Stimulated activated CD8-positive, alpha-beta memory T cell treated with anti-CD3 and anti-CD28 coated beads, Interleukin-4, amount 100 ng/mL, for 48 hours (primary cell): ENCODE data around the gene ST7L.
"Not testable (repeated sequence)": the region's sequence is repeated elsewhere in the genome, so short reads cannot be mapped to it uniquely, and the experiment has no call there.

Source experiments
- DNase-seq: peaks from one replicate; pipeline ENCODE4 v3.0.0-alpha.2; 2020

The ST7L gene, protein sequence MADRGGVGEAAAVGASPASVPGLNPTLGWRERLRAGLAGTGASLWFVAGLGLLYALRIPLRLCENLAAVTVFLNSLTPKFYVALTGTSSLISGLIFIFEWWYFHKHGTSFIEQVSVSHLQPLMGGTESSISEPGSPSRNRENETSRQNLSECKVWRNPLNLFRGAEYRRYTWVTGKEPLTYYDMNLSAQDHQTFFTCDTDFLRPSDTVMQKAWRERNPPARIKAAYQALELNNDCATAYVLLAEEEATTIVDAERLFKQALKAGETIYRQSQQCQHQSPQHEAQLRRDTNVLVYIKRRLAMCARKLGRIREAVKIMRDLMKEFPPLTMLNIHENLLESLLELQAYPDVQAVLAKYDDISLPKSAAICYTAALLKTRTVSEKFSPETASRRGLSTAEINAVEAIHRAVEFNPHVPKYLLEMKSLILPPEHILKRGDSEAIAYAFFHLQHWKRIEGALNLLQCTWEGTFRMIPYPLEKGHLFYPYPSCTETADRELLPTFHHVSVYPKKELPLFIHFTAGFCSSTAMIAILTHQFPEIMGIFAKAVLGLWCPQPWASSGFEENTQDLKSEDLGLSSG

DNA sequence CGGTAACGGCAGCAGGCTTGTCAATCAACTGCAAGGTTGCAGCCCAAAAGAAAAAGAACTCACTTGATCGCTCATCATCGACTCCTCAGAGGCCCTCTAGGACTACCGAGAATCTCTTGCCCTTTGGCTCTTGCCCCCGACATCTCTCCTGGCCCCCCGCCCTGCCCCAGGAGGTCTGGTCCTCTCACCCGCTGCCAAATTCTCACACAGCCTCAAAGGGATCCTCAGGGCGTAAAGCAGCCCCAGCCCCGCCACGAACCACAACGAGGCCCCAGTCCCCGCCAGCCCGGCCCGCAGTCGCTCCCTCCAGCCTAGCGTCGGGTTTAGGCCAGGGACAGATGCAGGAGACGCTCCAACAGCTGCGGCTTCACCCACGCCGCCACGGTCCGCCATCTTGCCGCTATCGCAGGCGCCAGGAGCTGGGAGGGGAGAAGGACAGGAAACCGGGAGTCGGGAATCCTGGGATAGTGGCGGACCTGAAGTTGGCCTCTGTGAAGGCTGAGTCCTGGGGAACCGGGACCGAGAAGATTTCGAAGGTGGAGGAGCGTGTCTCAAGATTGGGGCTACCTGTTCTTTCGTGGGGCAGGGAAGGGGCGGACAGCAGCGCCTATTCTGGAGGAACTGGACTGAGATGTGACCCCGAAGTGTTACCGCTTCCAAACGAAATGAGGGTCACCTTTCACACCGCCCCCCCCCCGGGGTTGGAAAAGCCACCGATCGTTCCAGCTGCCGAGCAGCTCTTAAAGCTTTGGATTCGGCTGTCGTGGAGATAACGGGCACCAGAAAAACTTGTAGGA lies at the start of gene ST7L:
ST7L (minus strand) TSS at position 421 of the 797 bp plus-strand sequence; CDS start at position 393, 28 bp downstream.
- DNase-seq: peak; percentile 73

DNA sequence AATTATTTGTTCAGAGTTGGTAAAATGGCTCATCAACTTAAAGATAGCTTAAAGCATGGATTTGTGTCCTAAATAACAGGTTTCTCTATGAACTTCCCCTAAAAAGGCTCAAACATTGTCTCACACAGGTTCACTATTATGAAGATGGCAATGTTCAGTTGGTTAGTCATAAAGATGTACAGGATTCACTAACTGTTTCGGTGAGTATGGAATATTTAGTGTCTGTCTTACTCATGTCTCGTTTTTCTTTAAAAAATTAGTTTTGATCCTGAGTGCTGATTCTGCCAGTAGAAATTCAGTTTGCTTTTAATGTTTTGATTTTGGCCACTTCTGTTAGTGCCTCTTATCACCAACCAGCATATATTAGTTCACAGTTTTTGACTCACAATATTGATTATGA lies 48.0 kb upstream of the ST7L start:
- DNase-seq: no peak

DNA sequence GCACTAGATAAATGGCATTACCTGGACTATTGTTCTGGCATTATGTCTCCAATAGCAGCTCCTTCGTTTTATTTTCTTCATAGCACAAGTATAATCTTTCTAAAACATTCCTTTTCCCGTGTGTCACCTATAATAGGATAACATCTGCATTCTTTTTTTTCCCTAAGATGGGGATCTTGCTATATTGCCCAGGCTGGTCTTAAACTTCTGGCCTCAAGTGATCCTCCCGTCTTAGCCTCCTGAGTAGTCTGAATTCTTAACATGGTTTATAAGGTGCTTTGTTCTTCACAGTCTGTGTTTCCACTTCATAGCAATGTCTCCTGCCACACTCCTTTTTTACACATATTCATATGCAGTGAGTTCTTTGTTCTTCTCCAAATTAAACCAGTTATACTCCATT lies 46.9 kb upstream of the ST7L start:
- DNase-seq: no peak

DNA sequence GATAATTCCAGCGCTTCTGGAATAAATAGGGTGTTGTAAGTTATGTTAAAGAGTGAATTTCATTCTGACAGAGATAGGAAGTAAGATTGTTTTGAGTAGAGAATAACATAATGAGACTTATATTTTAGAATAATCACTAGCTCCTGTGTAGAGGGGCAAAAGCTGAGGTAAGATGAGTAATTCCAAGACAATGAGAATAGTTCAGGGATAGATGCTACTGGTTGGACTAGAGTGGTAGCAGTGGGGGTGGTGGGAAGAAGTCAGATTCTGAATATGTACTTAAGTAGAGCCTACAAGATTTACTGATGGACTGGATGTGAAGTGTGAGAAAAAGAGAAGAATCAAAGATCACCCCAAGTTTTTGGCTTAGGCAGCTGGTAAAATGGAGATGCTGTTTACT lies 32.3 kb upstream of the ST7L start:
- no peak for DNase-seq

DNA sequence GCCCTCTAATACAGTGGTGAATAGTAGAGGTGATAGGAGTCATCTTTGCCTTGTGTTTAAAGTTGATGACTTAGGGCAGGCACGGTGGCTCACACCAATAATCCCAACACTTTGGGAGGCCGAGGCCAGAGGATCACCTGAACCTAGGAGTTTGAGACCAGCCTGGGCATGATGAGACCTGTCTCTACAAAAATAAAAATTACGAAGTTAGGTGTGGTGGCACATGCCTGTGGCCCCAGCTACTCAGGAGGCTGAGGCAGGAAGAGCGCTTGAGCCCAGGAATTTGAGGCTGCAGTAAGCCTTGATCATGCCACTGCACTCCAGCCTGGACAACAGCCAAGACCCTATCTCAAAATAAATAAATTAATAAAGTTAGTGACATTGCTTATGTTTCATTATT lies 27.3 kb upstream of the ST7L start:
- no peak for DNase-seq

DNA sequence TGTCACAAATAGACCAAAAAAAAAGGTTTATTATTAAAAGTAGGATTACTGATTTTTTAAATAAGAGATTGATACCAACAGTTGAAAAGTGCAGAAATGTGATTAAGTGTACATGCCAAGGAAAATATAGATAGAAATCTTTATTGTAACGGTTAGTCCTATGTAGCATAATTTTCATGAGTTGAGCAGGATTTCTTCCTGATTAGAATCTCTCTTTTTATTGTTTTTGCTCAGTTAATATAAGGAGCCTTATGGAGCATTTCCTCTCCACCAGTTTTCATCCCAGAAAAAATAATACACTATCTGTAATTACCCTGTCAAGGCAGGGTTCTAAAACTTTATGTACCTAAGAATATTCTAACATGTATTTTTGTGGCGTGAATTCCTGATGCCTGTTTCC lies 24.1 kb upstream of the ST7L start:
- DNase-seq: no peak

DNA sequence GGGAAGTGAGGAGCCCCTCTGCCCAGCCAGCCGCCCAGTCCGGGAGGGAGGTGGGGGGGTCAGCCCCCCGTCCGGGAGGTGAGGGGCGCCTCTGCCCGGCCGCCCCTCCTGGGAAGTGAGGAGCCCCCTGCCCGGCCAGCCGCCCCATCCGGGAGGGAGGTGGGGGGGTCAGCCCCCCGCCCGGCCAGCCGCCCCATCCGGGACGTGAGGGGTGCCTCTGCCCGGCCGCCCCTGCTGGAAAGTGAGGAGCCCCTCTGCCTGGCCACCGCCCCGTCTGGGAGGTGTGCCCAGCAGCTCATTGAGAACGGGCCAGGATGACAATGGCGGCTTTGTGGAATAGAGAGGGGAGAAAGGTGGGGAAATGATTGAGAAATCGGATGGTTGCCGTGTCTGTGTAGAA lies 21.5 kb upstream of the ST7L start:
- DNase-seq: not testable (repeated sequence)

DNA sequence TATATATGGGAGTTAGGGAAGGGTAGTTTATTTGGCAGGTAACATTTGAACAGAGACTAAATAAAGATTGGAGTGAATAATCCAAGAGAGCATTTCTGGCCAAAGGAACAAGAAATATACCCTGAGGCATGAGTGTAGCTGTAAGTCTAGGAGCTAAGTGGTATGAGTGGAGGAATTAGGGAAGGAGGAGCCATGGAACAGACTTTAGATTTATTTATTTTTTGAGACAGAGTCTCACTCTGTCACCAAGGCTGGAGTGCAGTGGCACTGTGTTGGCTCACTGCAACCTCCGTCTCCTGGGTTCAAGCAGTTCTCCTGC lies 19.1 kb upstream of the ST7L start:
- DNase-seq: no peak

DNA sequence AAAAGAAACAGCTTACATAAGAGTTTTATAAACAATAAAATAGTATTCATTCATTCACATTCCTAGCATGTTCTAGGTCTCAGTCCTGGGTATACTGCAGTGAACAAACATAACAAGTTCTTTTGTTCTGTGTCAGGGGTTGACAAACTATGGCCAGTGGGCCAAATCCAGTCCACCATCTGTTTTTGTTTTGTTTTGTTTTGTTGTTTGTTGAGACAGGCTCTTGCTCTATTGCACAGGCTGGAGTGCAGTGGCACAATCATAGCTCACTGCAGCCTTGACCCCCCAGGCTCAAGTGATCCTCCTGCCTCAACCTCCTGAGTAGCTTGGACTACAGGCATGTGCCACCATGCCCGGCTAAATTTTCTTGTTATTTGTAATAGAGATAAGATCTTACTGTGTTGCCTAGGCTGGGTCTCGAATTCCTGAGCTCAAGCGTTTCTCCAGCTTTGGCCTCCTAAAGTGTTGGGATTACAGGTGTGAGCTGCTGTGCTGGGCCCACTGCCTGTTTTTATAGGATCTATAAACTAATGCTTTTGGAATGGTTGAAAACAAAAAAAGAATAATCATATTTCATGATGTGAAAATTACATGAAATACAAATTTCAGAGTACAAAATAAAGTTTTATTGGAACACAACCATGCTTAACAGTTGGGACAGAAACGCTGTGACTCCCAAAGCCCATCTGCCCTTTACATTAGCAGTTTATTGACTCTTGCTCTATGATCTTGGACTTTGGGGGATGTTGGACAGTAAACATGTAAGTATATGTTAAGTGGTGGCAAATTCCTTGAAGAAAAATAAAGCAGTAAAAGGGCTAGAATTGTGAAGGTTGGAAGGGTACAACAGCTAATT lies 18.5 kb upstream of the ST7L start:
- no peak for DNase-seq

DNA sequence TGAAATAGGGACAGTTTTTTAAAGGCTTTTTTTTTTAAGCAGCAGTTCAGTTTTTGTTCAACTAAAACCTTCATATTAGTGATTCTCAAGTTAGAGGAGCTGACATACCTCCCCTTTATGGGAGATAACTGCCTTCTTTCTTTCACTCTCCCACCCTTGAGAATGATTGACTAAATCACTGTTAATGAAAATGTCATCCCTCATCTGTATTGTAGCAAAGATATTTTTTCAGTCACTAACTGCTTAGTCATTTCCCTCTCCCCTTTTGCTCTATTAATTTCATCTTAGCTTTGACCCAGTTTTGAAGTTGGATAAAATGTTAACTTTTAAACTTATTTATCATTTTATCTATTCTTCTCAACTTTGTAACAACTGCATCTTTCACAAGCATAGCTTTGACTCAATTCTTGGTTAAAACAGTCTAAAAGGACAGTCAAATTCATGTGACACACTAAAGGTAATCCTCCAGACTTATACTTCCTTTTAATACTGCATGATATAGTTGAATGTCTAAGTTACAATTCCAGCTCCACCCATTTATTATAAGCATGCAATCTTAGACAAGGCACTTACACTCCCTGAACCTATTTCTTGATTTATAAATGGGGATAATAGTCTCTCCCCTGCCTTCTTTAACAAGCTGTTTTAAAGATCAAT lies 17.8 kb upstream of the ST7L start:
- no peak for DNase-seq

DNA sequence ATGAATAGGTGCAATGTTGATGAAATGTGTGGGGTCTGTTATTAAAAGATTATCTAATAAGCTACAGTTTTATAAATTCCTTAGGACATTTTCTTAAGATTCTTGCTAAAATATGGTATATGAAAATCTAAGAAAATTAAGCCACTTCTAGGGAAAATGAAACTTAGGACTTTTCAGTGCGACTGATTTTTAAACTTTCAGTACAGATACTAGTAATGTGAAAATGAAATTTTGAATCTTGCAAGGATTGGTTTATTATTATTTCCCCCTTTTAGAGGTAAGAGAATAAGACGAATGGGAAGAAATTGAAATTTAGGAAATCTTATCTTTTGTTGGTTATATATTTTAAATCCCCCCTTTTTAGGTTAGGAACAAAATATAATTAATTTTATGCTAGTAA lies 17.1 kb upstream of the ST7L start:
- no peak for DNase-seq

DNA sequence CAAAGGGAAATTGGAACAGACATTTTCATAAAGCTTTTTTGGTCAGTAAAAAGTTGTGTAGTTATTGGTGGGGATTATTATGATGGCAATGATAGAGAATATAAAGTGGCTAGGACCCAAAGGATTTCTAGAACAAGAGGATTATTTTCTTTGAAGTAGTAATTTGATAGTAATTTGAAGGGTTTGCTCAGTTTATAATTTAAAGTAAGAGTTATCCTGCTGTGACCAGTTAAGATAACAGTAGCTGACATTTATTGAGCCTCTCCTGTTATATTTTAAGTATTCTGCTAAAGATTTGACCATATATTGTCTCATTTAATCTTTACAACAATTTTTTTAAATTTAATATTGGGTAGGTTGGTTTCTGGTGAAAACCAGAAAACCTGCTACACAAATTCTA lies 15.4 kb upstream of the ST7L start:
- DNase-seq: no peak

DNA sequence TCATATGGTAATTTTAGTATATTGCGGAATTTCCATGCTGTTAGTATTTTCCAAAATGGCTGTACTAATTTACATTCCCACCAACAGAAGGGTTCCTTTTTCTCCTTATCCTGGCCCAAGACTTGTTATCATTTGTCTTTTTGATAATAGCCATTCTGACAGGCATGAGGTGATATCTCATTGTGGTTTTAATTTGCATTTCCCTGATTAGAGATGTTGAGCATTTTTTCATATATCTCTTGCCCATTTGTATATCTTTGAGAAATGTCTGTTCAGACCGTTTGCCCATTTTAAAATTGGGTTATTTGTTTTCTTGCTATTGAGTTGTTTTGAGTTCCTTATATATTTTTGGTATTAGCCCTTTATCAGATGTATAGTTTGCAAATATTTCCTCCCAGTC lies 14.7 kb upstream of the ST7L start:
- no peak for DNase-seq

DNA sequence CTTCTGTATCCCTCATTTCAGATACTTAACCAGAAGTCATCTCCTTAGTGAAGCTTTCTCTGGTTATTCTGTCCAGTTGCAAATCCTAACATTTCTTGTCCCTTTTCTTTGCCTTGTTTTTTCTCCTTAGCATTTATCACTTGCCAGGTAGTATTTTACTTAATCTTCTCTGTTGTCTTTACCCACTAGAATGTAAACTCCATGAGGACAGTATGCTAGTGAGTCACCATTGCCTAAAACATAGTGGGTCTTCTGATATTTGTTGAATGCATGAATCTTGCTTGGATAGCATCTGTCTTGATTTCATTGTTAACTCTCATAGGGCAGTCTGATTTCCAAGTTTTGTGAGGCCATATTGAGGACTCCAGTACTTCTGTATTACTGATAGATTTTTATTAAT lies 10.3 kb upstream of the ST7L start:
- no peak for DNase-seq

DNA sequence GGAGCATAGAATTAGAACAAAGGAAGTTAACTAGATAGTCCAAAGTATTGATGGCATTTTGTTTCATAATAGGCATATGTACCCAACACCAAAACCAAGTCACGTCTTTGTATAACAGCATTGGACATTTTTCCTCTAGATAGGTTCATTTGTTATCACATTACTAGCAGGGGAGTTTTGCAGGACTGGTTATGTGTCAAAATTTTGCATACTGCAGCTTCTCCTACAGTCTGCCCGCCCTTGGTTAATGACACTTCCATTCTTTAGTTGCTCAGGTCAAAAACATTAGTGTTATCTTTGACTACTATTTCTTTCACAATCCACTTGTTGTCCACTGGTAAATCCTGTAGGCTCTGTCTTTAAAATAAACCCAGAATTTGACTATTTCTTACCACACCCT lies 9.6 kb upstream of the ST7L start:
- no peak for DNase-seq

DNA sequence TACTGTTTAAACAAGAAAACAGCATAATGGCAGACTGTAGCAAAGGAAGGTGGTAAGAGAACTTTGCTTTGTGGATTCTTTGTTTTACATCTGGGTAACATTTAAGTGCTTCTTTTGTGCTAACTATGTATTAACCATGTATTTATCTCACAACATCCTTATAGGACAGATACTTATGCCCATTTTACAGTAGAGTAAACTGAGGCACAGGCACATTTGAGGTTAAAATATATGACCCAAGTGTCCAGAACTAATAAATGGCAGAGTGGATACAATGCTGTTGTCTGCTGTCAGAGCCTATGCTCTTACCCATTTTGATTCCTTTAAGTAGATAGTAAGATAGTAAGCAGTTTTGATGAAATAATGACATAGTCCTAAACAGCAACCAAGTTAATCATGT lies 7.9 kb upstream of the ST7L start:
- no peak for DNase-seq

DNA sequence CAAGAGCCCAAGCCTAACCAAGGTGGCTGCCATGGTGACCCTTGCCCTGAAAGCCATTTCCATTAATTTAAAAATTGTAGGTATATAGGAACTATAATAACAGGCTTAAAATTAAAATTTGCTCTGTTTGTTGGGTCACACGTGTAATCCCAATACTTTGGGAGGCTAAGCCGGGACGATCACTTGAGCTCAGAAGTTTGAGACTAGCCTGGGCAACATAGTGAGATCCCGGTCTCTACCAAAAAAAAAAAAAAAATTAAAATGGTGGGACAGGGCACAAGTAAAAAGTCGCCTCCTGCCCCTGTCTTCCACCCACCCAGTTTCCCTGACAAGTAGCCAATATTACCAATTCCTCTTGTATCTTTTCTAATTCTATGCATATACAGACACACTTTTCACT lies 7.3 kb upstream of the ST7L start:
- no peak for DNase-seq

DNA sequence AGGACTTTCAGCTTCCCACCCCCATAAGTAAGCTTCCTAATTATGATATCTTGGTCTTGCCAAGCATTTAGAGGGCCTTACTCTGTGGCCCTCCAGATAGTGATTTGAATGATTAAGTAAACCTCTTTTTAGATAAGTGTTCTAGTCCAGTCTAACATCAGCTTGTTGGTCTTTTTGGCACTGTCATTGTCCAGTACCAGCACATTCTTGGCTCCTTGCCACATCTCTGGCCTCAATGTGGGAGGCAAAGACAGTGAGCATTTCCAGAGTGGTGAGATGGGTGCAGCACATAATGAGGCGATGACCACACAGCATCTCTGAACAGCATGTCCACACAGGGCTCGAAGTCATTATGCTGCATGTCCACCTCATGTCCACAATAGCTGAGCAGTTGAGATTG lies 6.8 kb upstream of the ST7L start:
- DNase-seq: no peak

DNA sequence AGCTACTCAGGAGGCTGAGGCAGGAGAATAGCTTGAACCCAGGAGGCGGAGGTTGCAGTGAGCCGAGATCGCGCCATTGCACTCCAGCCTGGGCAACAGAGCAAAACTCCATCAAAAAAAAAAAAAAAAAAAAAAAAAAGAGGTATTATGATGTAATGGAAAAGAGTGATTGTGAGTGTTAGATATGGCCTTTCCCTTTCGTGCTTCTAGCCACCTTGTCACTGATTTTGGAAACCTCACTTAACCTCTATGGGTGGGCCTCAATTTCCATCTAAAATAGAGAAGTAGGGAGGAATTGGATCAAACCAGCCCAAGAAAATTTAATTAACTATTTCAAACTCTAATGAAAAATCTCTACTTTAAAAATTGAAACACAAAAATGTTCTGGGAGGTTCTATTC lies 5.6 kb upstream of the ST7L start:
- DNase-seq: not testable (repeated sequence)

DNA sequence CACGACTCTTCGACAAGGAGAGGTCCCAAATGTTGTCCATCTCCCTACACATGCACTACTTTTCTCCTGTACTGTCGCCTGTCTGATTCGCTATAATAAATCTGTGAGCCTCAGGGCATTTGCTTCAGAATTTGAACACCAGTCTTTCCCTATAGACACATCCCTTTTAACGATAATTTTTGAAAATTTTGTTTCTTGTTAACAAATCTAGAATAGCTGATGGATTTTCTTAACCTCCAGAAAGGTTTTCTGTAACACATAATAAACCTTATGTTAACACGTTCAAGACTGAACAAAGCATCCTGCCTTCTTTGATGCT lies 1.4 kb upstream of the ST7L start:
- DNase-seq: no peak

DNA sequence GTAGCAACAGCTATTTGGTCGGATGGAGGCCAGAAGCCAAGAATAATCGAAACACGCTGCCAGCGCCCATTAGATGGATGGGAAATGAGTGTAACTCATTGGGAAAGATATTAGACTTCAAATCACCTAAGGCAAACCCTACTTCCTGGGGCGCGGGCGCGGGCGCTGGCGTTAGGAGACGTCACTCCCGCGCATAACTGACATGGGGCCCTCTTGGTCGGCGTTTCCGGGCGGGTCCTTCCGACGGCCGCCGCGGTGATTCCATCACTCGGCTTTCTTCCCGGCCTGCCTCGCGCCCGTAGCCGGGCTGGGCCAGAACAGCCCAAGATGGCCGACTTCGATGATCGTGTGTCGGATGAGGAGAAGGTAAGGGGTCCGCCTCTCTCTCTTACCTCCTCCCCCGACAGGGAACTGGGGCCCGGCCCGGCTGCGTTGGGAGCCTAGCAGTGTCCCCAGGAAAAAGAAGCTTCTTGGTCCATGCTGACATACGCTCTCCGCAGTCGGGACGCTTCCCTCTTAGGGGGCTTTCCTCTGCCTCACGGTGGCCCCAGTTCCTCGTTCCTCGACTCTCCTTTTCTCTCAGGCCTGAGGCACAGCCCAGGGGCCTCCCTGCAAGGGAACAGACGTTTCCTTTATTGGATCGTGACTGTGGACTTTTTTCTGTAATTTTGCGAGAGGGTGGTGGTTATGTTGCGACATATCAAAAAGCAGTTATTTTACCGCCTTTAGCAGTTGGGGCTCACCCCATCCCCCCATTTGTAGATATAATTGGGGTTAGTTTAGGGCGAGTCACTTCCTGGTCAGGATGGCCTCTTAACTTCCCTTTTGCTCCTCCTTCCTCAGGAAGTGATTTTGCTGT lies 806 bp upstream of the ST7L start, which contains the start of gene CAPZA1:
CAPZA1 (plus strand) TSS at position 315 of the 859 bp plus-strand sequence; CDS start at position 328, 13 bp downstream.
- peak; percentile 90 for DNase-seq
